Measurements from ENCODE around the gene CHAD.
A peak's percentile ranks its signal among the peaks of the same experiment; 100 is the strongest.
"Not testable (repeated sequence)": the region's sequence is repeated elsewhere in the genome, so short reads cannot be mapped to it uniquely, and the experiment has no call there.

The CHAD gene

DNA sequence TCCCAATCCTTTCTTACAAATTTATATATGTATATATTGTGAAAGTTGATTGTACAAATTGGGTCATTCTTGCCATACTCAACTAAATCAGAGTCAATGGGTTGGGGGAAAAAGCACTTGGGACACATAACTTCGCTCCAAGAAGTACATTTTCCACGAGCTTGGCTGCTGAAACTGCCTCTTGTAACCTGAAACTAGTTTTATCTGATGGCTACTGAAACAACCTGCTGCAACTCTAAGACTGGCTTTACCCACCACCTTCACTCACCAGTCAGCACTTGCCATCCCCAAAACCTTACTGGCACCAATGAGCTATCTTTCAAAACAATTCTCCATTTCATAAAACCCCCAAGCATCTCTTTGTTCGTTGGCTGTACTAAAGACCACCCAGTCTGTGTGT lies 25.1 kb upstream of the CHAD start:
- DNase-seq = no peak

GRCh38 chr17:50492214-50492613 lies 23.5 kb upstream of the CHAD start:
- DNase-seq = no peak

DNA sequence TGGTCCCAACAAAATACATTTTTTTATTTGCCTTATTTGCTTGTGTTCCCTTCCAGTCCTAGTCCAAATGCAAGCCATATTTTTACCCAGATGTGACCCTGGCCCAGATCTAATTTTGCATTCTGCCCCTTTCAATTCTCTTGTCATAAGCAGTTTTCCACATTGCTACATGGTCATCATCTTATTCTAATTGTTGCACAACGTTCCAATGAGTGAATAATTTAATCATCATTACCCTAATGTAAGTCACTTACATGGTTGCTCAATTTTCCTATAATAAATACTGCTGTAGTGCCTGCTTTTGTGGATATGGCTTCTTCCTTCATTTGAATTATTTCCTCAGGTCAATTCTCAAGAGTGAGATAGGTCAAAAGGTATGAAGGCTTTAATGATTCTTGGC lies 22.8 kb upstream of the CHAD start:
- DNase-seq = no peak

DNA sequence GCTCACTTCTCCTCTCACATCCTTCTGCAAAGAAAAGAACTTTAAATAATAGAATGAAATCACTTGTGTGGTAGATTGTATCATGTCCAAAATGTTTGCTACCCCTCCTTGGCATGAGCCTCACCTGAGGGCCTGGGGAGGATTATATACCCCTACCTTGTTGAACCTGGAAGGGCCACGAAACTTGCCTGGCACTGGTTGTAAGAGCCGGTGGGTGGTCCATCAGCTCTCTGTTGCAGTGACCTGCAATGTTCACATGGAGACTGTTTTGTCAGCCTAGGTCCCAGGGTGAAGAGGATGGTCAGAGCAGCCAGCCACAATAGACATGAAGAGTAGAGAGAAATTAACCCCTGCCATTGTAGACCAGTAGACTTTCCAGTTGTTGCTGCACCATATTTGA lies 20.2 kb upstream of the CHAD start:
- no peak for DNase-seq

GRCh38 chr17:50487213-50488096 lies 18.8 kb upstream of the CHAD start:
- DNase-seq = no peak

GRCh38 chr17:50484386-50485155 lies 15.9 kb upstream of the CHAD start:
- no peak for DNase-seq

GRCh38 chr17:50483266-50483665 lies 14.6 kb upstream of the CHAD start:
- no peak for DNase-seq

DNA sequence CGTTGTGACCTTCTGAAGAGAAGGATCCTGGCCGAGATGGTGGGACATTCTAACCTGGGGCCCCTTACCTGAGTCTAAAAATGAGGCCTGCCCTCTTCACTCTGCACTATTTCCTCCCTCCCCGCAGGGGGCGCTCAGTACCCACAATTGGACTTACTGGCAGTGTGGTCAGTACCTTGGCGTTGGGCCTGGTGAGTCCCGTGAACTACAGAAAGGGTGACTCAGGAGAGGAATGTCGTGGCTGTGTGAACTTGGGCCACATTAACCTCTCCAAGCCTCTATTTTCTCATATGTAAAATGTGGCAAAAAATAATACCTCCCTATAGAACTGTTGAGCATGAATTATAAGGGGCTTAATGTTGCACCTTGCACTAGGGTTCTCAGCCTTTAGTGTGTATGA lies 13.8 kb upstream of the CHAD start:
- peak; percentile 88 to 89 for DNase-seq

- DNase-seq = no peak
Measured at GRCh38 chr17:50482110-50482509, 13.4 kb upstream of the CHAD start.

GRCh38 chr17:50481648-50482047 lies 13.0 kb upstream of the CHAD start:
- DNase-seq = no peak

DNA sequence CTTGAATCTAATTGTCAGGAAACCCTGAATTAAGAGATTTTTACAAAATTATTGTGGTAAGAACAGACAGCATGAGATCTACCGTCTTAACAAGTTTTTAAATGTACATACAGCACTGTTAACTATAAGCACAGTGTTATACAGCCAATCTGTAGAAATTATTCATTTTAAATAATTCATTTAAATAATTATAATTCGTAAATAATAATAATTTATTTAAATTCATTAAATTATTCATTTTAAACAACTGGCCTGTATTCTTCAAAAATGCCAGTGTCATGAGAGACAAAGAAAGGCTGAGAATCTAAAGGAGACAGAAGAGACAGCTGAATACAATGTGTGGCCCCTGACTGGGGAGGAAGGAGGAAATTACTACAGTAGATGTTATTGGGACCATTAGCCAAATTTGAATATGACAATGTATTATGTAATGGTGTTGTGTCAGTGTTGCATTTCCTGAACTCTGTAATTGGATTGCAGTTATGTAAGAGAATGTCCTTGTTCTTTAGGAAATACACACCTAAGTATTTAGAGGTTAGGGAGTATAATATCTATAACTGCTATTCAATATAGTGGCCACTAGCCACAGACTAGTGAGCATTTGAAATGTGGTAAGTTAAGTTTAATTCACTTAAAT lies 12.3 kb upstream of the CHAD start:
- no peak for DNase-seq

- no peak for DNase-seq
Measured at GRCh38 chr17:50480142-50480764, 11.6 kb upstream of the CHAD start.

GRCh38 chr17:50479522-50480141 lies 11.0 kb upstream of the CHAD start:
- DNase-seq = peak; percentile 73 to 77

- peak; percentile 87 to 90 for DNase-seq
Measured at GRCh38 chr17:50478391-50479381, 10.0 kb upstream of the CHAD start, which contains the start of gene RSAD1. RSAD1 (plus strand) TSS chr17:50478860; CDS start chr17:50478885, 25 bp downstream.

GRCh38 chr17:50477976-50478375 lies 9.3 kb upstream of the CHAD start:
- DNase-seq = no peak

DNA sequence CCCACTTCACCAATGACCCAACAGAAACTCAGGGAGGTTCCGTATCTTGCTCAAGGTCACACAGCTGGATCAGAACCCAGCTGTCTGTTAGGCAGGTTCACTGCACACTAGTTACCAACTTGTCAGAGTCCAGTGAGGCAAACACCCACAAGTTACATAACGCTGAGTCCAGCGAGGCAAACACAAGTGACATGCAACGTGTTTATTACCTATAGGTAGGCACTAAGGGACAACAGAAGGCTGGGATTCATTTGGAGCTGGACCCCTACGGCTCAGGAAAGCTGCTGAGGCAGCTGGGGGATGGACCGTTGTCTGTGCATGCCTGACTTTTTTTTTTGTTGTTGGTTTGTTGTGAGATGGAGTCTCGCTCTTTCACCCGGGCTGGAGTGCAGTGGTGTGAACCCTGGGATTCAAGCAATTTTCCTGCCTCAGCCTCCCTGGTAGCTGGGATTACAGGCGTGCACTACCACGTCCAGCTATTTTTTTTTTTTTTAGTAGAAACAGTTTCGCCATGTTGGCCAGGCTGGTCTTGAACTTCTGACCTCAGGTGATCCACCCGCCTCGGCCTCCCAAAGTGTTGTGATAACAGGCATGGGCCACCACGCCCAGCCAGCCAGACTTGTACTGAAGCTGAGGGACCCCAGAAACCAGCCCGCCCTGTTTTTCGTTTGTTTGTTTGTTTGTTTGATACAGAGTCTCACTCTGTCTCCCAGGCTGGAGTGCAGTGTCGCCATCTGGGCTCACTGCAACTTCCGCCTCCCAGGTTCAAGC lies 8.1 kb upstream of the CHAD start:
- no peak for DNase-seq

GRCh38 chr17:50475775-50476544 lies 7.3 kb upstream of the CHAD start:
- not testable (repeated sequence) for DNase-seq

DNA sequence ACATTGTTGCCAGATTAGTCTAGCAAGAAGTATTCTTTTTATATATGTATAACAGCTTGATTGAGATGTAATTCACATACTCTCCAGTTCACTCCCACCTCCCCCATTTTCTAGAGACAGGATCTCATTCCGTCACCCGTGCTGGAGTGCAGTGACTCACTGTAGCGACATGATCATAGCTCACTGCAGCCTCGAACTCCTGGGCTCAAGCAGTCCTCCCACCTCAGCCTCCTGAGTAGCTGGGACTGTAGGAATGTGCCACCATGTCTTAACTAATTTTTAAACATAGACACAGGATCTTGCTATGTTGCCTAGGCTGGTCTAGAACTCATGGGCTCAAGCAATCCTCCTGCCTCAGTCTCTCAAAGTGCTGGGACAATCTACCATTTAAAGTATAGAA lies 6.7 kb upstream of the CHAD start:
- DNase-seq = no peak

- no peak for DNase-seq
Measured at GRCh38 chr17:50474523-50474922, 5.8 kb upstream of the CHAD start.

GRCh38 chr17:50473901-50474300 lies 5.2 kb upstream of the CHAD start:
- DNase-seq = no peak

Measured in activated T-cell treated with anti-CD3 and anti-CD28 coated beads, Interleukin-2, amount 50 U/mL, for 48 hours (primary cell).